ENCODE results near the gene DMBT1. TPM values are rescaled to one million over a fixed set of nuclear protein-coding genes. Genes with fewer than 3 reads are reported as not detected.

The DMBT1 gene
- total RNA-seq, 1 donor from 2014 or later: 1.5 TPM

DNA sequence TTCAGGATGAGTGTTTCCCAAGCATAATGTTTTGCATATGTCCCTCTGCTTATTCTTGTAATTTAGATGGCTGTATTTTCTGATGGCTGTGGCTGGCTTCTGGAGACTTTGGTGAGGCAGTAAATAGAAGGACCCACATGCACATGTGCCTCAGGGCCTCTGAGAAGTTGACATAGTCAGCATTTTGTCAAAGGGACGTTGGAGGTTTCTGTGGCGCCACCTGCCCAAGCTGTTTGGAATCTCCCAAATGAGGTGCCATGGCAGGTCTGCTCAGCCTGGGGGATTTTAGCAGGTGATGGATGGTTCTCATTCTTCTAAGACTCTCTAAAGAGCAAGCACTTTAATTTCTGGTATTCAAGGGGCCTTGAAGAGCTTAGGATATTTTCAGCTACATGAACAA, 109.3 kb downstream of the DMBT1 start:
- DNase-seq (ENCODE audit: low spot score): no peak

DNA sequence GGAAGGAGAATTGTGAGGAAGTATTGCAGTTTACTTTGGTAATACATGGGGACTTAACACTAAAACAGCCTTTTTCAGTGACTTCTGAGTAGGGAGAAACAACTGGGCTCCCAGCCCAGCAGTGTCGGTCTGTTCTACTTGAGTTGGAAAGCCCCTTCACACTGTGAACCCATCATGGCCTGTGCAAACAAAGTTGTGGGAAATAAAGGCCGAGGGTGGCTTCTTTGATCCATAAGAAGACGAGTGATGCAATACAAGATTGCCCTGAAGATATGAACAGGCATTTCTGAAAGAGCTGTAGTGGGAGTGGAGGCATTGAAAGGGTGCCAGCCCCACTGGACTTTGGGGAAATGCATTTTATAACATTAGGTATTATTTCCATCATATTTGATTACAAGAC, 110.8 kb downstream of the DMBT1 start:
- DNase-seq (ENCODE audit: low spot score): no peak

DNA sequence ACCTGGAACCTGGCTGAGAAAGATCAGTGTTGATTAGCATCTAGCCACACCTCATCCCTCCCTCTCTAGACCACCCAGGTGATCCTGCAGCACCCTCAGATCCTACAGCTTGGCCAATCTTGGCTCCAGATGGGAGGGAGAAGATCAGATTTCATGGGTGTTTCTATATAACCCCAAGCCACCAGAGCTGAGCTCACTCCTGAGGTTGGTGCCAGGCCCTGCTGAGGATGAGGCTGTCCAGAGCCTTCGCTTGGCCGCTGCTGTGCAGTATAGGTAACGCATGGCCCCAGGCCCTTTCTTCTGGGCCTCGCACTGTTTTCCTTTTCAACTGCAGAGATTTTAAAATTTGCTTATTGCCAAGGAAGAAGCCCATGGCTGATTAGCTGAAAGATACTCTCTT, 112.1 kb downstream of the DMBT1 start:
- DNase-seq (ENCODE audit: low spot score): no peak

GRCh38 chr10:122673269-122673668, 112.7 kb downstream of the DMBT1 start:
- no peak for DNase-seq (ENCODE audit: low spot score)

GRCh38 chr10:122673731-122674130, 113.2 kb downstream of the DMBT1 start:
- DNase-seq (ENCODE audit: low spot score): no peak

GRCh38 chr10:122674781-122675180, 114.2 kb downstream of the DMBT1 start:
- no peak for DNase-seq (ENCODE audit: low spot score)

DNA sequence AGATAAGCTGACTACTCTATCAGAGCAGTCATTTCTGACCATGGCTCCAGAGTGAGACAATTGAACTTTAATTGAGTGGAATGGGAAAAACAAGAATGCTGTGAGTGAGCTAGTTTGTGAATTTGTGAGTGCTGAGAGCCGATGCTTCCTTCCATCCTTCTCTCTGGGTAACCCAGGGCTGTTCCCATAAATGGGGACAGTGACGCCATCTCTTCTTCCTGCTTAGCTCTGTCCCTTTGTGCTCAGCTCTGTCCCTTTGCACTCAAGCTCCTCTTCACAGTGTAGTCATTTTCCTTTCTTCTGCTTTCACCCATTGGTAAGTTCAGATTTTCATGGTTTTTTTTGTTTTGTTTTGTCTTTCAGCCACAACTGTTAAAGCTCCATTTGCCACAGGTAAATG, 114.7 kb downstream of the DMBT1 start:
- no peak for DNase-seq (ENCODE audit: low spot score)

DNA sequence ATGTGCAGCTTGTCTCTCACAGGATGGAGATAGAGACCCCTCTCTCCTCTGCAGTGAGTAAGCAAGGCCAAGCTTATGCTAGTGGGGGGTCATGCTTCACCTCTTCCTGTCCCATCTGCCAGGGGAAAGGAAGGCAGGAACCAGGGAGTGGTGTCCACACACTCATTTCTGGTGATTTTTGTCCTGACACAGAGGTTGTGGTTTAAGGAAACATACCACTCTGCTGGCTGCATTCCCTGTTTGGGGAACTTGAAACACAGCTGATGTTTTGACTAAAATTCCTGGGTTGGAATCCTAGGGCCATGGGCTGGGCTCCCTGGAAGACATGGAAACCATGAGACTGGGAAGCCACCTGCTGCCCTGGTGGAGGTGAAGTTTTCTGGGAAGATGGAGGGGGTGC, 117.7 kb downstream of the DMBT1 start:
- no peak for DNase-seq (ENCODE audit: low spot score)

DNA sequence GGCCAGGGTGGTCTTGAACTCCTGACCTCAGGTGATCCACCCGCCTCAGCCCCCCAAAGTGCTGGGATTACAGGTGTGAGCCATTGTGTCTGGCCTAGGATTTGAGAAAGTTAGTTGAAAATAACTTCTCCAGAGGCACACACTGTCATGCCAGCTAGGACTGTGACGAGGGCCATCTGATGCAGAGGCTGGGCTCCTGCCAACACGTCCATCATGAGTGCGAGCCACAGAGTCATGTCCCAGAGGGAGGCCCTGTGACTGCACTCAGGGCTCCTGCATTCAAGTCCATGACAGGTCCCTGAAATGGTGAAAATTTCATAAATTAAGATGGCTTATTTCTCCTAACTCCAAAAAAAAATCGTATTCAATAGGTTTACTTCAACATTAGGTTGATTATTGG, 122.0 kb downstream of the DMBT1 start:
- no peak for DNase-seq (ENCODE audit: low spot score)

- DNase-seq (ENCODE audit: low spot score): no peak
Measured at GRCh38 chr10:122688293-122688989, 127.9 kb downstream of the DMBT1 start.

DNA sequence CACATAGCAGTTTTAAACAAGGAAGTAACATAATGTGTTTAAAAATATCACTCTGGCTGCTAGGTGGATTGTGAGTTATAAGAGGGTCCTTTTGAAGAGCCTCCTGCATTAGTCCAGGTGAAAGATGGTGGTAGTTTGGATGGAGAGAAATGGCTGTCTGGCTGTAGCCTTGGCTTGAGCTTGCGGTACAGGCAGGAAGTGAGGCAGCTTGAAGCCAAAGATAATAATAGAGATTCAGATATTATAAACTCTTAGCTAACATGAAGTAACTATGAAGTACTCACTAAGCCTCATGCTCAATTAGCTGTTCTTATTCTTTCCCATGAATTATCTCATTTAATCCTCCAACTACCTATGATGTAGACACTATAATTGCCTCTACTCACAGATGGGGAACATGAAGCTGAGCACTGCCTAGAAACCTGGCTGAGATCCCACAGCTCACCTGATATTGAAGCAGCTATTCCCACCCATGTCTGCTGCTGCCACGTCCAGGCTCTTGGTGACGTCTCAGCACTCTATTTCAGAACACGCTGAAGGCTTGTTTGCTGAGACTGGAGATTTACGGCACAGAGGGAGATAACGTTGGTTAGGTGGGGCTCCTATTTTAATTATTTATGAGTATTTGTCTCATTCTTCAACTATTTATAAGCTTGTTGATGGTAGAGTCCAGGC, 128.7 kb downstream of the DMBT1 start:
- no peak for DNase-seq (ENCODE audit: low spot score)

DNA sequence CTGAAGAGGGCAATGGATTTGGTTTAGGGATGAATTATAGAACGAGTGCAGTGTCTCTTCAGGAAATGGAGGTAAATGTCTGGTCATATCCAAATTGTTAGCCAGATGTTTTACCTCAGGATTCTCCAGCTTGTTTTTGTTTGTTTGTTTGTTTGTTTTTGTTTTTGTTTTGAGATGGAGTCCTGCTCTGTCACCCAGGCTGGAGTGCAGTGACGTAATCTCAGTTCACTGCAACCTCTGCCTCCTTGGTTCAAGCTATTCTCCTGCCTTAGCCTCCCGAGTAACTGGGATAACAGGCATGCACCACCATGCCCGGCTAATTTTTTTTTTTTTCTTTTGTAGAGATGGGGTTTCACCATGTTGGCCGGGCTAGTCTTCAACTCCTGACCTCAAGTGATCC, 132.2 kb downstream of the DMBT1 start:
- DNase-seq (ENCODE audit: low spot score): no peak

Other genes starting within 250 kb of the DMBT1 start
- gene PLEKHA1, start 186.0 kb upstream of the DMBT1 start, total RNA-seq: 41.9 TPM
- not detected for gene ARMS2, start 106.1 kb upstream of the DMBT1 start, total RNA-seq
- gene HTRA1, start 99.2 kb upstream of the DMBT1 start, total RNA-seq: 55.2 TPM
- not detected for gene C10orf120, start 139.1 kb downstream of the DMBT1 start, total RNA-seq

Data from ureter (tissue), 1 donor.